Muscle layer of colon (tissue), 2 donors: ENCODE data around the gene TRAPPC14.

Source experiments
- H3K27ac ChIP-seq: one replicate; pipeline ENCODE4 v1.7.0; 2013; ENCODE audit warnings: low read depth, mild to moderate bottlenecking, low read length, moderate library complexity
- H3K27me3 ChIP-seq, 2 donors: one replicate each; pipeline ENCODE4 v1.7.0; 2013; ENCODE audit warnings: low read length in 2 of 2, mild to moderate bottlenecking in 2 of 2; ENCODE audit not compliant: insufficient read depth in 2 of 2, control insufficient read depth in 1 of 2
- H3K36me3 ChIP-seq: one replicate; pipeline ENCODE4 v1.7.0; 2013; ENCODE audit warnings: mild to moderate bottlenecking, low read length; ENCODE audit not compliant: insufficient read depth
- H3K4me1 ChIP-seq: one replicate; pipeline ENCODE4 v1.7.0; 2013; ENCODE audit warnings: mild to moderate bottlenecking, low read length; ENCODE audit not compliant: insufficient read depth
- H3K4me3 ChIP-seq, 2 donors: one replicate each; pipeline ENCODE4 v1.7.0; 2013; ENCODE audit warnings: low read length in 2 of 2, low read depth in 1 of 2, mild to moderate bottlenecking in 1 of 2, moderate library complexity in 1 of 2
- H3K9ac ChIP-seq: one replicate; pipeline ENCODE4 v1.7.0; 2013; ENCODE audit warnings: low read length
- H3K9me3 ChIP-seq: one replicate; pipeline ENCODE4 v1.7.0; 2013; ENCODE audit warnings: mild to moderate bottlenecking, low read length
- donor health status: abdominal sarcoma.
- donor health status: Adenocarcinoma of cecum.

The TRAPPC14 gene

DNA sequence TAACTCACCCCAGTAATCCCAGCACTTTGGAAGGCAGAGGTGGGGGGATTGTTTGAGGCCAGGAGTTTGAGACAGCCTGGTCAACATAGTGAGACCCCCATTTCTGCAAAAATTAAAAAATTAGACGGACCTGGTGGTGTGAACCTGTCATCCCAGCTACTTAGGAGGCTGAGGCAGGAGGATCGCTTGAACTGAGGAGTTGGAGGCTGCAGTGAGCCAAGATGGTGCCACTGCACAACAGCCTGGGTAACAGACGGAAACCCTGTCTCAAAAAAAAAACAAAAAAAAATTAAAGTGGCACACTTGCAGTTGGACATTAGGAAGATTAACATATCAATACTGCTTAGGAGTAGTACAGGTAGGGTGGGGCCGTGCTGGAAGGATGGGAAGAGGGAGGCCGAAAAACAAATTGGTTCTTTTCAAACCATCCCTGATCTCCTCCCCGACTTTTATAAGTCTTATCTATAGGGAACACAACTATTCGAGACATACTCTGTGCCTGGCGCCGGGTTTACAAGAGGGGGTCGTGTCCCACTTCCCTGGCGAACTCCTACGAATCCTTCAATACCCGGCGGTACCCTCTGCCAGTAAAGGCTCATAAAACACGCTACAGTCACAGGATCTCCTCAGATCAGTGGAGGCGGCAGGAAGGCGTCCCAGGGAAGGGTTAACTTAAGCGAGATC lies 40.0 kb downstream of the TRAPPC14 start:
- Histone ChIP-seq H3K36me3 (peaks cover 19% of the 10 kb centered on the region), H3K27ac (peak overlapping the region; percentile 80), H3K9ac (peak overlapping the region; percentile 59), H3K4me3 (peak overlapping the region; percentile 75 to 97), H3K9me3 (no peaks in the 10 kb centered on the region), H3K27me3 (no peaks in the 10 kb centered on the region), H3K4me1 (peaks cover 16% of the 10 kb centered on the region)

DNA sequence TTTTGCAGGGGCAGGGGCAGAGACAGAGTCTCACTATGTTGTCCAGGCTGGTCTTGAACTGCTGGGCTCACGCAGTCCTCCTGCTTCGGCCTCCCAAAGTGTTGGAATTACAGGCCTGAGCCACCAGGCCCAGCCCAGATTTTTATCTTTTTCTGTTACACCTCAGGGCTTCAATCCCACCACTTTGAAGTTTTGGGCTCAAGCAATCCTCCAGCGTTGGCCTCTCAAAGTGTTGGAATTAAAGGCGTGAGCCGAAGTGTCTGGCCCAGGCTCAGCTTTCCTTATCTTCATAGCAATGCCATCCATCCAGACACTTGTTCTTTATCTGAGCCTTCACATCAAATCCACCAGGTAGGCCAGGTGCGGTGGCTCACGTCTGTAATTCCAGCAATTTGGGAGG lies 43.5 kb downstream of the TRAPPC14 start:
- Histone ChIP-seq H3K27me3 (no peaks in the 10 kb centered on the region), H3K9ac (no peak overlapping the region), H3K9me3 (no peaks in the 10 kb centered on the region), H3K36me3 (peaks cover 32% of the 10 kb centered on the region), H3K27ac (no peak overlapping the region), H3K4me1 (peaks cover 9% of the 10 kb centered on the region), H3K4me3 (no peak overlapping the region)

DNA sequence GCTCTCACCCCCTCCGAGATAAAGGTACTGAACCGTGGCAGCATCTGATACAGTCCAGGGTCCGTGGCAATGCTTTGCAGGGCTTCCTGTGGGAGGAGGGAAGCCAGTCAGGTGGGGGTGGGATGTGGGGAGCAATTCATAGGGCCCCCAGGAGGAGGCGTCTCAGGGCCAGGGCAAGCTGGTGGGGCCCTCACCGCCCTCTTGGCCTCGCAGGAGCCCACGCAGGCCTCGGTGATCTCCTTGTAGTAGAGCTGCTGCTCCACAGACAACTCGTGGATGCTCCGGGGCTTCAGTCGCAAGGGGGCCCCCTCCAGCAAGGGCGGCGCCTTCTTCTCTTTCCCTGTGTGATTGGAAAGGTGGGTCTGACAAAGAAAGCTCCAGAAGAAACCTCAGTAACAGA lies 46.6 kb downstream of the TRAPPC14 start:
- H3K4me3 ChIP-seq: no peak overlapping the region
- H3K27me3 ChIP-seq: no peaks in the 10 kb centered on the region
- no peak overlapping the region for H3K9ac ChIP-seq
- H3K9me3 ChIP-seq: no peaks in the 10 kb centered on the region
- peaks cover 53% of the 10 kb centered on the region for H3K36me3 ChIP-seq
- H3K4me1 ChIP-seq: no peaks in the 10 kb centered on the region
- no peak overlapping the region for H3K27ac ChIP-seq

DNA sequence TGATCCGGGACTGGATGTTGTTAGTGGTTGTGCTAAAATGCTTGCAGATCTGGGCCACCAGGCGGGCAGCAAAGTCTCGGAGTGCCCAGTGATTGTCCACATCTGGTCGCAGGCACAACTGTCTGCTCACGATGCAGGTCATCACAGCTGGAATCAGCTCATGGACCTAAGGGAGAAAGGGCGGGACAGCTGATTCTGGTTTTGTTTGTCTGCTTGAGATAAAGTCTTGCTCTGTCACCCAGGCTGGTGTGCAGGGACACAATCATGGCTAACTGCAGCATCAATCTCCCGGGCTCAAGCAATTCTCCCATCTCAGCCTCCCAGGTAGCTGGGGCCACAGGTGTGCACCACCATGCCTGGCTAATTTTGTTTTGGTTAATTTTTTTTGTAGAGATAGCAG lies 47.4 kb downstream of the TRAPPC14 start:
- Histone ChIP-seq H3K36me3 (peaks cover 58% of the 10 kb centered on the region), H3K27ac (no peak overlapping the region), H3K9ac (no peak overlapping the region), H3K4me1 (no peaks in the 10 kb centered on the region), H3K4me3 (no peak overlapping the region), H3K9me3 (no peaks in the 10 kb centered on the region), H3K27me3 (no peaks in the 10 kb centered on the region)

DNA sequence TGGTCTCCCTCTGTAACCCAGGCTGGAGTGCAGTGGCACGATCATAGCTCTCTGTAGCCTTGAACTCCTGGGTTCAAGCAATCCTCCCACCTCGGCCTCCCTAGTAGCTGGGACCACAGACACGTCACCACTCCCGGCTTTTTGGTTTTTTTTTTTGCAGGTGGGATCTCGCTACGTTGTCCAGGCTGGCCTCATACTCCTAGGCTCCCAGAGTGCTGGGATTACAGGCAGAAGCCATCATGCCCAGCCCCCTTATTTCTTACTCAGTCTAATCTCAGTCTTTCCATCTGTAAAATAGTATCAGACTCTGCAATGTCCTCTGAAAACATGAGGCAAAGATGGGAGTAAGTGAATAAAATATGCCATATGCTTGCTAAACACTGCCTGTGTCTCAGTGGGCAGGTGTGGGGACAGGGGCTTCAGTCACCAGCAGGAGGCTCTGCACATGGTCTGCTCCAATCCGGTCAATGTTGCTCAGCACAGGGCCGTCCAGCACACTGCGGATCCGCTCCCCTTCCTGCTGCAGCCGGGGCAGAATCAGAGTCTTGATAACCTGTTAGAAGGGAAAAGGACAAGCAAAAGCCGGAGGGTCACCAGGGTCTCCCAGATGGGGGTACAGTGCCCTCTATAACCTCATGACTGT lies 48.9 kb downstream of the TRAPPC14 start:
- Histone ChIP-seq H3K4me1 (no peaks in the 10 kb centered on the region), H3K27me3 (no peaks in the 10 kb centered on the region), H3K9me3 (no peaks in the 10 kb centered on the region), H3K36me3 (peaks cover 64% of the 10 kb centered on the region), H3K27ac (no peak overlapping the region), H3K4me3 (no peak overlapping the region), H3K9ac (no peak overlapping the region)

DNA sequence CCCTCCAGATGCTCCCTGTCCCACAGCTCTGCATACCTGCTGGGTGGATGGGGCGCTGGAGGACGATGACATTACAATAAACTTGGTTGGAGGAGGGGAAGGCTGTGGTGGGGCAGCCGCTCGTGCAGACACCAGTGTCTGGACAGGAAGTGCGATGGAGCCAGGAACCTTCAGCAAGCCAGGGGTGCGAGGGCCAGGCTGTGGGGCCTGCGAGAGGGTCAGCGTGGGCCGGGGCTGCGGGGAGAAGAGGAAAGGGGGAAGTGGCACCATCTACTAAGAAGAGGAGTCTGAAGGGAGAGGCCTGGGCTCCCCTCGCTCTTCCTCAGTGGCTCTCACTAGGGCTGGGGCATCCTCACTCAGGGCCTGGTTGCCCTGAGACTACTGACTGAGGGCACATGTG lies 50.6 kb downstream of the TRAPPC14 start:
- Histone ChIP-seq H3K9ac (no peak overlapping the region), H3K4me1 (no peaks in the 10 kb centered on the region), H3K4me3 (no peak overlapping the region), H3K27ac (no peak overlapping the region), H3K9me3 (no peaks in the 10 kb centered on the region), H3K27me3 (no peaks in the 10 kb centered on the region), H3K36me3 (peaks cover 64% of the 10 kb centered on the region)

DNA sequence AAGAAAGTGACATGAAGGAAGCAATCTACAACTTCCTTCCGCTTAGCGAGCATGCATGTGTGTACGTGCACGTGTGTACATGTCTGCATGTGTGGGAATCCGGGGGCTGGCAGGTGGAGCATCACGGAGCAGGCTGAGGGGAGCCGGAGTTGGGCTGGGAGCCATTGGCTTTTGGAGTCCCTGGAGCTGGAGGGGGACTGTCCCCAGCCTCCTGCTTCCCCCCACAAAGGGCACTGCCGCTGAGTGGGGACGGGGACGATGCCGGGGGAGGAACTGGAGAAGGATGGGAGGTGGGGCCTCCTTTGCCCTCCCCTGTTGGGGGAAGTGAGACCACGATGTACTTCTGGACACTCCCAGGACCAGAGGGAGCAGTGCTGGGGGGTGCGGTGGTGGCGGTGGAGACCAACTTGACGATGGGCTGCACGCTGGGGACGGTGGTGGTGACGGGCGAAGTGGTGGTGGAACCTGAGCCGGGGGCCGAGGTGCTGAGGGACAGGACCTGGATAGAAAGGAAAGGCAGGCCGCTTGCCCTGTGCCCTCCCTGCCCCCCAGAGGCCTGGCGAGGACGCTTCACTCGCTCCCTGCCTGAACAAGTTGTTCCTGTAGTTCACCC lies 51.3 kb downstream of the TRAPPC14 start:
- Histone ChIP-seq H3K27me3 (no peaks in the 10 kb centered on the region), H3K36me3 (peaks cover 63% of the 10 kb centered on the region), H3K9ac (no peak overlapping the region), H3K4me1 (peaks cover 6% of the 10 kb centered on the region), H3K27ac (no peak overlapping the region), H3K4me3 (no peak overlapping the region), H3K9me3 (no peaks in the 10 kb centered on the region)

DNA sequence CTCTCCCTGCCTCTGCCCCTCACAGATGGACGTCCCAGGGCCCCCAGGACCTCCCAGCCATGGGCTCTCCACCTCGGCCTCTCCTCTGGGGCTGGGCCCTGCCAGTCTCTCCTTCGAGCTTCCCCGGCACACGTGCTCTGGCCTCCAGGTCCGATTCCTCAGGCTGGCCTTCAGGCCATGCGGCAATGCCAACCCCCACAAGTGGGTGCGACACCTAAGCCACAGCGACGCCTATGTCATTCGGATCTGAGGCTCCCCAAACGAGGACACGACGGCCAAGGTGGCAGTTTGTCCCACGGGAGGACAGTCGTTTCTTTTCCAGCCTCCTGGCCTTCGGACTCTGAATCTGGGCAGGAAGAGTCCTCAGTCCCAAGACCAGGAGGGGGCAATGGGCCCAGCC lies 51.9 kb downstream of the TRAPPC14 start:
- Histone ChIP-seq H3K9me3 (no peaks in the 10 kb centered on the region), H3K27ac (no peak overlapping the region), H3K4me3 (no peak overlapping the region), H3K9ac (no peak overlapping the region), H3K36me3 (peaks cover 61% of the 10 kb centered on the region), H3K27me3 (no peaks in the 10 kb centered on the region), H3K4me1 (peaks cover 7% of the 10 kb centered on the region)

DNA sequence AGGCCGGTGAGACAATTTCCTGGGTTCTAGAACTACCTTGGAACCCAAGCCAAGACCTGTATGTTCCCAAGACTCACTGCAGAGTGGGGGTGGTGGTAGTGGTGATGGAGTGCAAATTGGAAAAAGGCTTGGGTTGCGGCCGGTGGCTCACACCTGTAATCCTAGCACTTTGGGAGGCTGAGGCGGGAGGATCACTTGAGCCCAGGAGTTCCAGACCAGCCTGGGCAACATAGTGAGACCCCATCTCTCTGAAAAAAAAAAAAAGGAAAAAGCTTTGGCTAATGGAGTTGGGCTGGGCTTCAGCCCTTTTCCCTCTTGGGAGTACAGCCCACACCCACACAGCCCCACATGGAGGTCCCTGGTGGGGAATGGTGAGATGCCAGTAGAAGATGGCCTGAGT lies 53.0 kb downstream of the TRAPPC14 start:
- Histone ChIP-seq H3K9ac (no peak overlapping the region), H3K9me3 (no peaks in the 10 kb centered on the region), H3K4me3 (no peak overlapping the region), H3K4me1 (peaks cover 7% of the 10 kb centered on the region), H3K36me3 (peaks cover 51% of the 10 kb centered on the region), H3K27ac (no peak overlapping the region), H3K27me3 (no peaks in the 10 kb centered on the region)
